NCI-H2081 (cell line): ENCODE results near the gene IGF1.
"Not testable (repeated sequence)": the region's sequence is repeated elsewhere in the genome, so short reads cannot be mapped to it uniquely, and the experiment has no call there.

ENCODE experiments used
- DNase-seq, 2 experiments: peaks; one replicate each; lab custom pipeline; 2025; lab: John Stamatoyannopoulos, UW

Gene IGF1

DNA sequence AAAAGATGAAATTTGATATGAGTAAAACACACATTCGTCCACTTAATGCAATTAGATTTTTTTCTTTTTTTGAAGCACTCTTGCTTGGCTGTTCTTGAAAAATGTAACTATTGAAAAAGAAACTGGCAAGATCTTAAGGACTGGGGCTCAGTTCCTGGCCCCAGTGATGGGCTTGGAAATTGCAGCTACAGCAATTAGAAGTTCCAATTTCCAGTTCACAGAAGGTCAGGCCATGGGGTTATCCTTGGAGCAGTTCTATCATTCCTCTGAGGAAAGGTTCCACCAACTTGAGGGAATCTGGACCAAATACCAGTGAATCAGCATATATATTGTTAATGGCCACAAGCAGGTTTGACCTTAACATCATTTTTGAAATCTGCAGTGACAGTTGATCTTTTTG, 18.9 kb downstream of the IGF1 start:
- DNase-seq, result no peak

- no peak for DNase-seq
Measured at GRCh38 chr12:102459314-102459713, 21.0 kb downstream of the IGF1 start.

DNA sequence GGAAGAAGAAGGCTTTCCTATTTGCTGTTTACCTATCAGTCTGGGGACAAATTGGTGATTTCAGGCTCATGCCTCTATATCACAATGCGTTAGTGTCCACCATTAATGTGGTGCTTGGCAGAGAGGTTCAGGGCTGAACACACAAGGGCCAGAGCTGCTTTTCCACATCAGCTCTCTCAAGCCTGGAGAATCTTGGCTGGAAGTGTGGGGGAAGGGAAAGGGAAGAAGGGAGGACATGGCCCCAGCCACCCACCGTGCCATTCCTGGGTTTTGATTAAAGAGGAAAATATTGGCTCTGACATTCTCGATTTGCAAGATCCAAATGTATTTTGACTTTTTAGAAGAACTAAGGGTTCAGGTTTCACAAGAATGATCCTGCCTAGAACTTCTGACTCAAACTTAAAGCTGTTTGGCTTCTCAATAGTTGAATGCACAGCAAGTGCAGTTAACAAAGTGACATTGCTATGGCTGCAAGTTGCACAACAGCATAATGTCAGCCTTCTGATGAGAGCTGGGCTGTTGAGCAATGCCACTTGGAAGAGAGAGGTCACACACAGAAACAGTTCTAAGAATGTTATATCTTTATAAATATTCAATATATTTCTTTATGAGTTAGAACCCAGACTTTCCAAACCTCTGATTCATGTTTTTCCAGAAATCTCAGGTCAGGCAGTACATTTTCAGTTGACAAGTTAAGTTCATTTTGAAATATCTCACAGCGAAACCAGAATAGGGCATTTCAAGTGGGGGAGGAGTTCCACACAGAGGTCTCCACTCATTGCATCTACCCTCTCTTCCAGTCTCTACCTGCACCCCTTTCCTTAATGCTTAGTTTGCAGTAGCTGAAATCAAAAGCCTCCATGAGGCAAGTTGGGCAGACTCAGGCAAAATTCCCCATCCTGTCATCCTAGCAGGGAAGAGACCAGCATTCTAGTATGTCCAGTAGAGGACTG, 25.3 kb downstream of the IGF1 start:
- no peak for DNase-seq

DNA sequence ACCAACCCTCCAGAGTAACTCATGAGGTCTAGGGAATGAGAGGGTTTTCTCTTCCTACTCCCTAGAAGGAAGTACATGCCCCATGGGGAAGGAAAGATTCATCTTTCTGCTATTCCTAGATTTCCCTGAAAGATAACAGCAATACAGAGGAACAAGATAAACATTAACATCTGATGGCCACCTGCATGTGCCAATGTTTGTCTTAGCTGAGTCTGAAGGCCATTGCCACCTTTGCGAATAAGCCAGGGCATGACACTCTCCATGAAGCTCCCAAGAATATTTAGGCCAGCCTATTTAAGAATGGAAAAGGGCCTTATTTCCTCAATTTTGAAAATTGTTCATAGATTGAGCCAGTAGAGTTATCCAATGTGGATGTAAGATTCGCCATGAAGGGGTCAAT, 26.0 kb downstream of the IGF1 start:
- no peak for DNase-seq

- DNase-seq, result no peak
Measured at GRCh38 chr12:102452605-102453004, 27.8 kb downstream of the IGF1 start.

DNA sequence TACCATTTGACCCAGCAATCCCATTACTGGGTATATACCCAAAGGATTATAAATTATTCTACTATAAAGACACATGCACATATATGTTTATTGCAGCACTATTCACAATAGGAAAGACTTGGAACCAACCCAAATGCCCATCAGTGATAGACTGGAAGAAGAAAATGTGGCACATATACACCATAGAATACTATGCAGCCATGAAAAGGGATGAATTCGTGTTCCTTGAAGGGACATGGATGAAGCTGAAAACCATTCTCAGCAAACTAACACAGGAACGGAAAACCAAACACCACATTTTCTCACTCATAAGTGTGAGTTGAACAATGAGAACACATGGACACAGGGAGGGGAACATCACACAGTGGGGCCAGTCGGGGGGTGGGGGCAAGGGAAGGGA, 31.3 kb downstream of the IGF1 start:
- DNase-seq, result not testable (repeated sequence)

- DNase-seq, result not testable (repeated sequence)
Measured at GRCh38 chr12:102447426-102447825, 32.9 kb downstream of the IGF1 start.

- no peak for DNase-seq
Measured at GRCh38 chr12:102444707-102445106, 35.7 kb downstream of the IGF1 start.

- DNase-seq, result no peak
Measured at GRCh38 chr12:102444093-102444492, 36.3 kb downstream of the IGF1 start.

DNA sequence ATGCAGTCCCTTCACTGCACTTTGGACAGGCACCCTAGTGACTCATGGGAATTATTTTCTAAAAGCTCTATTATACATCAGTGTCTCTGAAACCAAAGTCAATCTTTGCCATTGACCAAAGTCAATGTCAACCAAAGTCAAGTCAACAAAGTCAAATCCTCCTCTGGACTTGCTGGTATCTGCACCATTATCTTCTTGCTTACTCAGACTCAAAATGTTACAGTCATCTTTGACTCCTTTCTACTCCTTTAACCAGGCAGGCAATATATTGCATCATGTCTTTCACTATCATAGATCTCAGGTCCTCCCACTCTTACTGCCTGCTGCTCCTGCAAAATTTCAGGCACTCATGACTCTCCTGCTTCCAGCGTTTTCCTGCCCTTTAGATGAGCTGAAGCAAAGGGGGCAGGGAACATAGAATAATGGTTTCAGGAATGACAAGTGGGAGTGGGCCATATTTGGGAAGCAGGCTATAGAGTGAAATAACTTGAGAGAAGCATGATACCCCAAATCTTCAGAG, 39.2 kb downstream of the IGF1 start:
- no peak for DNase-seq

DNA sequence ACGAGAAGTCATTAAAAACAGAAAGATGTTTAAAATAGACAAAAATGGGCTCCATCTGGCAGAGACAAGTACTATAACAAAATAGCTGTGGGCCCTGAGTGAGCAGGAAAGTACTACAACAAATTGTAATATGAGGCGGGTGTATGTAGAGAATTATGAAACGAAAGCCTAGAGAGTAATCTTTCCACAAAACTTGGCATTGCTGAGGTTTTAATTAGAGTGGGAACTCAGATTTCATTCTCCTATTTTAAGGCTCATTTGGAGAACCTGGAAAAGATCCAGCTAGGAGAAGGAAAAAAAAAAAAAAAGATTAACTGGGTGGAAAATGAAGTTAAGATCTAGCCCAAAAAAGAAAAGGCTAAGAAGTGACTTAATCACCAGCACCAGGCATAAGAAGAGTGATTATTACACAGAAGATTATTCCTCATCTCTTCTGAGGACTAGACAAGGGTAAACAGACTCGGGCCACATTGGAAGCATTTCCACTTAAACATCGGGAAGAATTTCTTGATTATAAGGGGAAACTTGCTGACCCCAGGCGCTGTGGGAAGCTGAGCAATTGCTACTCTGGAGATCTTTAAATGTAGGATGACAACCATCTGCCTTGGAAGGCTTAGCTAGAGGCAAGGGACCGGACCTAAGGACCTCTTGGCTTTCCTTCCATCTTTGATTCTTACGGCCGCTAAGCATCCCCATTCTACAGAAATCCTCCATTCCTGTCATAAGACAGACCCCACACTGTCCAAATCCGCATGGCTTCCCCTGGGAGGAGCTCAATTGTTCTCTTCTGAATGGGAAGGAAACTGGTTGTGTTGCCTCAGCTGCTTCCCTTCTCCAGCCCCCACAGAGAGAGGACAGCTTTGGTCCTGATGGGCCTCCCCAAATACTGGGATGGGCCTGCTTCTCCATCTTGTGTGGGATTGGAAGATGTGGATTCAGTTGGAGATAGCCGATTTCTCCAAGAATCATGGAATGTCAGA, 40.6 kb downstream of the IGF1 start:
- DNase-seq, result no peak

GRCh38 chr12:102438827-102439210, 41.5 kb downstream of the IGF1 start:
- no peak for DNase-seq

DNA sequence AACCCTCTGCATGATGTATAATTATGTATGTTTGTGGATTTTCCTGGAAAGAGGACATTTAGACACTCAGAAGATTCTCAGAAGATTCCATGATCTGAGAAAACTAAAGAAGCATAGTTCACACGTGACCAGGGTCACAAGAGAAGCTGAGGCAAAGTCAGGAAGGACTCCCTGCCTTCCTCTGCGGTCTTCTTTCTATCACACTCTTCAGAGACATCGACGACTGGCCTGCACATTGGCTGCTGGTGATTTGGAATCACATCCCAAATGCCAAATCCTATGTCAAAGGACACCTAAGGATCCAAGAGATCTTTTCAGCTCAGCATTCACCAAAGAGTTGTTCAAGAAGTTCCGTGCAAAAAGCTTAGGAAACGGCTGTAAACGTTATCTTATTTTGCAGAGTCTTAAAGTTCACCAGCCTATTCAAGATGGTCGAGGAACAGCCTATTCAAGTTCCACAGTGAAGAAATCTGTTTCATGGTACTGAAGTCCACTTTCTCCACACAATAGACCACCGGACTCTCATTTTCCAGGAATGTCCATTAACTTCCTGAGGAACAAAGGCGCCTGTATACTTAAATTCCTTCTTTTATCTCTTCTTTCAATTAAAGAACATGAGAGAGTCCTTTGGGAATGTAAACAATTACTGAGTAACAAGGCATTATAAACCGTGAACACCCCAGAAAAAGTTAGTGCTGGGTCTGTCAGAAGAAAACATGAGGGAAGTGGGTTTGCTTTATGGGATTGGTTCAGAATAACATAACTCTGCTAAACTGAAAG, 42.1 kb downstream of the IGF1 start:
- no peak for DNase-seq

DNA sequence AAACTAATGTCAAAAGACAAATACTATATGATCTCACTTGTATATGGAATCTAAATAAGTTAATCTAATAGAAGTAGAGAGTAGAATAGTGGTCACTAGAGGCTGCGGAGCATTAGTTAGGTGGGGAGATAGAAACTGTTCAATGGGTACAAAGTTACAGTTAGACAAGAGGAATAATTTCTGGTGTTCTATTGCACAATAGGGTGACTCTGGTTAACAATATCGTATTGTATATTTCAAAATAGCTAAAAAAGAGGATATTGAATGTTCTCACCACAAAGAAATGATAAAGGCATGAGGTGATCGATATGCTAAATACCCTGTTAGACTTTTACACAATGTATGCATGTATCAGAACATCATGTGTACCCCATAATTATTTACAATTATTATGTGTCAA, 42.9 kb downstream of the IGF1 start:
- DNase-seq, result no peak

DNA sequence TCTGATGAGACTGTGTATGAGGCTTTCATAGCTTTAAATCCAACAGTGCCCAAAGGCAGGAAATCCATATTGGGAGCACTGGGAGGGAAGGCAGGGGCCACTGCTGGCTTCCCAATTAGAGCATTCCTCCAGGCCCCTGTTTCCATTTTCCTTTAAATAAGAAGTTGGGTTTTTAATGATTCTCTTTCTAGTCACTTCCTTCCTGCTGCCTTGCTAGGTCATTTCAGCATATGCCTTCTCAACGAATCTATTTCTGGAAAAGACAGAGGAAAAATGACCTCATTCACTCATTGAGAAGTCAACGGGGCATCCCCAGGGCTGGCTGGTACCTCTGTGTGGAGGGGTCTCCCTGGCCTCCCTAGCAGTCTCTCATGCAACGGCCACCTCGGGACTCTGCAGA, 43.5 kb downstream of the IGF1 start:
- DNase-seq, result no peak

- DNase-seq, result no peak
Measured at GRCh38 chr12:102435827-102436436, 44.4 kb downstream of the IGF1 start.

DNA sequence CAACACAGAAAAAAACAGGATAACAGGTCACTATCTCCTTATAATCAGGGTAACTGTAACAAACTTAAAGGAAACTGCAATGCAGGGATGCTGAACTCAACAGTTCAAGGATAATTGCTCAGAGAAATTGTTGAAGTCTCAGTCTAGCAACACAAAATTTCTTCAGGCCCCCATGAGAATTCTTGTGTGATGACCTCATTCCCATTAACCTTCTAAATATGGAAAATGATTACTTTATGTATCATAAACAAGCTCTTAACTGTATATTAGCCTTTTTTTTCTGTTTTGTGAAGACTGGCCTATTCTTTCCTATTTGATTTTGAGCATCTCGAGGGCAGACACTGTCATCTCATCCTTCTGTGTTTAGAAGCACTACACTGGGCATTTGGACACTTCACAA, 47.1 kb downstream of the IGF1 start:
- DNase-seq, result no peak

DNA sequence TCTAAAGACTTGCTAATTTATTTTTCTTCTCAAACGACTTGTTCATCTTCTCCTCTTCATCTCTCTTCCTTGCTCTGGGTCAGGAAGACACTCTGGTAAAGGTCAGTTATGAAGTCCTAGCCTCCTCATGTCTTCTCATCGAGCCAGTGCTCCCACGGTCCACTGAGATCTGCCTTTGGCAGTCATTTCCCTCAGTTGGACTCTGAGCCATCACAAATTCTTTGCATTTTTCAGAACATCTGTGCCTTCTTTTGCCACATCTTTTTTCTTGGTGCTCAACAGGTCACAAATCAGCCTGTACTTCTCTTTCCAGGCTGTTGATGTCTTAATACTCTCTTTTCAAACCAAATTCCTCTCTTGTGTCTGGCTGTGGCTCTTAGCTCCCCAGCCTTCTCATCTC, 49.7 kb downstream of the IGF1 start:
- DNase-seq, result no peak

- no peak for DNase-seq
Measured at GRCh38 chr12:102429211-102430154, 50.9 kb downstream of the IGF1 start.

GRCh38 chr12:102427543-102427941, 52.8 kb downstream of the IGF1 start:
- no peak for DNase-seq
